ENCODE results near the gene CNOT8. TPM values are rescaled to one million over a fixed set of nuclear protein-coding genes. Genes with fewer than 3 reads are reported as not detected.

CNOT8 gene
- total RNA-seq, 4 donors from 2014 or later: 70.3 to 123 (median 88.6) TPM

- peaks cover 20 to 48% of the 10 kb centered on the region in 2 donors for H3K4me1 ChIP-seq
- TF ChIP-seq CTCF (IDR thresholded peaks at IDR 0.05): no peak
- TF ChIP-seq POLR2A (IDR thresholded peaks at IDR 0.05): no peak
Observed at GRCh38 chr5:154844809-154845208, 13.6 kb upstream of the CNOT8 start.

GRCh38 chr5:154849264-154849785, 9.1 kb upstream of the CNOT8 start:
- Histone ChIP-seq H3K27me3 (no peaks in the 10 kb centered on the region), H3K36me3 (no peaks in the 10 kb centered on the region), H3K4me3 (replicated peaks in 1 of 3) (peak overlapping the region in 1 of 3 donors; percentile 26), H3K4me1 (peaks cover 34 to 36% of the 10 kb centered on the region in 2 donors), H3K27ac (peak overlapping the region; percentile 75 to 84 (median 81)), H3K9me3 (no peaks in the 10 kb centered on the region)
- peak in 1 of 2 donors; percentile 25 for DNase-seq
- TF ChIP-seq CTCF (IDR thresholded peaks at IDR 0.05) (no peak), POLR2A (IDR thresholded peaks at IDR 0.05) (no peak)
- intact Hi-C loops (cut with DNase I): no loop called here
- 37 to 39% methylated on average over 6 of the region's 6 CpGs for WGBS, 2 donors

More at GRCh38 chr5:154844809-154845208, 13.6 kb upstream of the CNOT8 start:
- no peaks in the 10 kb centered on the region for H3K27me3 ChIP-seq
- no peaks in the 10 kb centered on the region for H3K36me3 ChIP-seq
- 85 to 87% methylated on average over 5 of the region's 5 CpGs for WGBS, 2 donors
- H3K9me3 ChIP-seq: no peaks in the 10 kb centered on the region
- H3K27ac ChIP-seq: peak overlapping the region in 1 of 3 donors; percentile 26
- H3K4me3 ChIP-seq (replicated peaks in 1 of 3): no peak overlapping the region
- intact Hi-C loops (cut with DNase I): no loop called here
- no peak for DNase-seq

GRCh38 chr5:154849791-154850201, 8.6 kb upstream of the CNOT8 start:
- Histone ChIP-seq H3K4me1 (peaks cover 34% of the 10 kb centered on the region in 2 donors), H3K9me3 (no peaks in the 10 kb centered on the region), H3K27ac (peak overlapping the region; percentile 75 to 84 (median 81)), H3K27me3 (no peaks in the 10 kb centered on the region), H3K4me3 (replicated peaks in 1 of 3) (peak overlapping the region in 2 of 3 donors; percentile 26 to 32), H3K36me3 (no peaks in the 10 kb centered on the region)
- DNase-seq: no peak
- intact Hi-C loops (cut with DNase I): loop anchor here (10.0 kb wide), 1 partner anchor 95 kb away; the partner anchor contains the start of gene LARP1
- no peak for TF ChIP-seq POLR2A (IDR thresholded peaks at IDR 0.05)
- no peak for TF ChIP-seq CTCF (IDR thresholded peaks at IDR 0.05)
- WGBS, 2 donors: 10 to 15% methylated on average over 2 of the region's 2 CpGs

GRCh38 chr5:154850255-154851062, 8.0 kb upstream of the CNOT8 start, which contains the start of gene FAXDC2:
Gene FAXDC2 (minus strand): TSS chr5:154850603. CDS start chr5:154838178, 12,425 bp downstream.
- WGBS, 2 donors: 3 to 6% methylated on average over 11 of the region's 11 CpGs
- Histone ChIP-seq H3K4me3 (replicated peaks in 1 of 3) (peak within 1 kb of the TSS in 2 of 3 donors; percentile 26 to 32), H3K36me3 (no peaks in the 10 kb centered on the region), H3K27me3 (no peaks in the 10 kb centered on the region), H3K9me3 (no peaks in the 10 kb centered on the region), H3K27ac (peak within 1 kb of the TSS; percentile 75 to 84 (median 81)), H3K4me1 (peaks cover 31% of the 10 kb centered on the region in 2 donors)
- no peak for TF ChIP-seq CTCF (IDR thresholded peaks at IDR 0.05)
- peak; percentile 30 to 90 for TF ChIP-seq POLR2A (IDR thresholded peaks at IDR 0.05)
- peak; percentile 85 to 88 for DNase-seq
- intact Hi-C loops (cut with DNase I): loop anchor here (10.0 kb wide), 1 partner anchor 96 kb away; the partner anchor contains the start of gene LARP1
